ENCODE data around the gene CTNNA3. TPM values are rescaled to one million over a fixed set of nuclear protein-coding genes. Genes with fewer than 3 reads are reported as not detected.
"Not testable (repeated sequence)": the region's sequence is repeated elsewhere in the genome, so short reads cannot be mapped to it uniquely, and the experiment has no call there.

The CTNNA3 gene
- total RNA-seq, 1 donor from 2014 or later: 3.3 TPM

DNA sequence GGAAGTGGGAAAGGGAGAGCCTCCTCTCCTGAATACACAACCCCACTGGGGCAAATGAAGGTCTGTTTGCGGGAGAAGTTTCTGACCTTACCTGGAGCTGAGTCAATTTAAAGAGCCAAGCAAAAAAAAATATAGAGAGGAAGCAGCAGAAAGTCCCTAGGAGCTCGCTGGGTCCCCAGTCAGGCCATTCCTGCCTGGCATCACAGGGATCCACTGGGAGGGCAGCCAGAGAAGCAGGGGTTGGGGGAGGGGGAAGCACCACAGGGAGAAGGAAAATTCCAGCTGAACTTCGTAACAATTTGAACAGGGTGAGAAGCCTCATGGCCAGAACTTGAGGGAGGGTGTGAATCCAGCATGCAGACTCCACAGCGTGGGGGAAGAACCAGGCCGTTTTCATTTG lies 471.4 kb downstream of the CTNNA3 start:
- no peaks in the 10 kb centered on the region for H3K27me3 Mint-ChIP-seq (ENCODE audit: unreplicated experiment)
- TF ChIP-seq, protein P1, sequence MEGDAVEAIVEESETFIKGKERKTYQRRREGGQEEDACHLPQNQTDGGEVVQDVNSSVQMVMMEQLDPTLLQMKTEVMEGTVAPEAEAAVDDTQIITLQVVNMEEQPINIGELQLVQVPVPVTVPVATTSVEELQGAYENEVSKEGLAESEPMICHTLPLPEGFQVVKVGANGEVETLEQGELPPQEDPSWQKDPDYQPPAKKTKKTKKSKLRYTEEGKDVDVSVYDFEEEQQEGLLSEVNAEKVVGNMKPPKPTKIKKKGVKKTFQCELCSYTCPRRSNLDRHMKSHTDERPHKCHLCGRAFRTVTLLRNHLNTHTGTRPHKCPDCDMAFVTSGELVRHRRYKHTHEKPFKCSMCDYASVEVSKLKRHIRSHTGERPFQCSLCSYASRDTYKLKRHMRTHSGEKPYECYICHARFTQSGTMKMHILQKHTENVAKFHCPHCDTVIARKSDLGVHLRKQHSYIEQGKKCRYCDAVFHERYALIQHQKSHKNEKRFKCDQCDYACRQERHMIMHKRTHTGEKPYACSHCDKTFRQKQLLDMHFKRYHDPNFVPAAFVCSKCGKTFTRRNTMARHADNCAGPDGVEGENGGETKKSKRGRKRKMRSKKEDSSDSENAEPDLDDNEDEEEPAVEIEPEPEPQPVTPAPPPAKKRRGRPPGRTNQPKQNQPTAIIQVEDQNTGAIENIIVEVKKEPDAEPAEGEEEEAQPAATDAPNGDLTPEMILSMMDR (IDR thresholded peaks at IDR 0.05; ENCODE audit: partially characterized antibody, unreplicated experiment): no peak
- no peaks in the 10 kb centered on the region for H3K4me1 Mint-ChIP-seq (ENCODE audit: low read depth, unreplicated experiment)

DNA sequence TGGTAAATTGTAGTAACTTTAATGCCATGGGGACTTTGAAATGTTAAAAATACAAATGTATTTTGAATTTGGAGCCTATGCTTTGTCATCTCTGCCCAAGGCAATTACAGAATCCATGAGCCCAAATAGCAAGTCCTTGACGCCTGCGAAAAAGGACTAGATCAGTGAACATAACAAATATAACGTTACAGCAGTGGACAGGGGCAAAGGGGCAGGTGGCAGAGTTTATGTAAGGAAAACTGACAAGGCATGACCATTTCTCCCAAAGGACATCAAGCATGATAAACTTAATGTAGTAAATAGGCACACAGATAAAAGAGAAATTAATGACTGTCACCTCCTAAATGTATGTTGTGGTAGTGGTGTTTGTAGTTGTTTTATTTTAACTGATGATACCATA lies 473.1 kb downstream of the CTNNA3 start:
- Mint-ChIP-seq H3K27ac (ENCODE audit: unreplicated experiment) (no peak overlapping the region), H3K9me3 (ENCODE audit: unreplicated experiment) (peaks cover 5% of the 10 kb centered on the region), H3K27me3 (ENCODE audit: unreplicated experiment) (peaks cover 2% of the 10 kb centered on the region), H3K4me3 (ENCODE audit: unreplicated experiment) (no peak overlapping the region), H3K36me3 (ENCODE audit: unreplicated experiment) (peaks cover 4% of the 10 kb centered on the region), H3K4me1 (ENCODE audit: low read depth, unreplicated experiment) (no peaks in the 10 kb centered on the region)
- TF ChIP-seq, protein P1 (IDR thresholded peaks at IDR 0.05; ENCODE audit: partially characterized antibody, unreplicated experiment): no peak
- DNase-seq: no peak

More for the DNA sequence above, 471.4 kb downstream of the CTNNA3 start:
- Mint-ChIP-seq H3K4me3 (ENCODE audit: unreplicated experiment) (no peak overlapping the region), H3K27ac (ENCODE audit: unreplicated experiment) (no peak overlapping the region), H3K9me3 (ENCODE audit: unreplicated experiment) (peaks cover 6% of the 10 kb centered on the region), H3K36me3 (ENCODE audit: unreplicated experiment) (peaks cover 9% of the 10 kb centered on the region)
- no peak for DNase-seq

DNA sequence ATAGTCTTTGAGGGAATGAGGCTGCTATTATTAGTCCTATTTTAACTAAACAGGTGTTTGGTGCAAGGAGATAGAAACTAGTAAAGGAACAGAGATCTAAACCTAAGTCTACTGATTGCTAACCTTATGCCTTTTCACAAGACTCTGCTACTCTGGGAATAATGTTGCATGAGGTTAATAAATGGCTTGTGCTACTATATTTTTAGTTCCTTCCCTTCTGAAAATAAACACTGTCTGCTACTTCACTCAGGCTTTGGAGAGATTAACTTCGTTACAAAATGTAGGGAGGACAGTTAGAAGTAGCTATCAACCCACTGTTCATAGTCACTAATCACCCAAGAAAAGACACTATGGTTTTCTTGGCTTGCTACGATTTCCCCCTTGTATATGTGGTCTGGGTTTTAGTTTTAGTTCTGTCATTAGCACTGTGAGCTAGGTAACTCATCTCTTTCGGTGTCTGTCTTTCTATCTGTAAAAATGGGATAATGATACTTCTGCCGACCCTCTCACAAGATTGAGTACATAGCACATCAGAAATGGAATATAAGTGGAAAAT lies 474.0 kb downstream of the CTNNA3 start:
- TF ChIP-seq, protein P1 (IDR thresholded peaks at IDR 0.05; ENCODE audit: partially characterized antibody, unreplicated experiment): no peak
- H3K36me3 Mint-ChIP-seq (ENCODE audit: unreplicated experiment): peaks cover 4% of the 10 kb centered on the region
- no peak overlapping the region for H3K4me3 Mint-ChIP-seq (ENCODE audit: unreplicated experiment)
- no peak for DNase-seq
- H3K27me3 Mint-ChIP-seq (ENCODE audit: unreplicated experiment): peaks cover 2% of the 10 kb centered on the region
- H3K27ac Mint-ChIP-seq (ENCODE audit: unreplicated experiment): no peak overlapping the region
- no peaks in the 10 kb centered on the region for H3K4me1 Mint-ChIP-seq (ENCODE audit: low read depth, unreplicated experiment)
- peaks cover 5% of the 10 kb centered on the region for H3K9me3 Mint-ChIP-seq (ENCODE audit: unreplicated experiment)

DNA sequence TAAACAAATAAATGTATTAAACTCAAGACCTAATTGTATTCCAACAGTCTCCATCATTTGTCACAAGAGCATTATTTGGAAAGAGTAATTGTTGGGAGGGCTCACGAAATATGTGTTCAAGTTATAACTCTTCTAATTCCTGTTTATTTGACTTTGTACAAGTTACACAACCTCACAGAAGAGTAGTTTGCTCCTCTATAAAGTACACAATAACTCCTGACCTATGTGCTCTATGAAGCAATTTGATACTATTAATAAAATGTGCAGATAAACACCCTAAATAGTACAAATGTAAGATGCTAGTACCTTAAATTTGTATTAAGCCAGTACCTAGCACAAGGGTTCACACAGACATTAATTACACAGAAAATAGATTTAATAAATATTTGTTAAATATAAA lies 484.3 kb downstream of the CTNNA3 start:
- no peaks in the 10 kb centered on the region for H3K9me3 Mint-ChIP-seq (ENCODE audit: unreplicated experiment)
- no peak overlapping the region for H3K27ac Mint-ChIP-seq (ENCODE audit: unreplicated experiment)

DNA sequence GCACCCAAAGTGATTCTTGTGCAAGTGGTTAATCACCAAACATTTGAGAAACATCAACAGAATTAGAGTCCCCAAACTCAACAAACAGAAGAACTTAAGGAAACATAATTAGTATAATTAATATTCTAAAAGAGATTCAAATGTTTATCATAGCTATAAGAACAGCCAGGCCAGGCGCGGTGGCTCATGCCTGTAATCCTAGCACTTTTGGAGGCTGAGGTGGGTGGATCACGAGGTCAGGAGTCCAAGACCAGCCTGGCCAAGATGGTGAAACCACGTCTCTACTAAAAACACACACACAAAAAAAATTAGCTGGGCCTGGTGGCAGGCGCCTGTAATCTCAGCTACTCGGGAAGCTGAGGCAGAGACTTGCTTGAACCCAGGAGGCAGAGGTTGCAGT lies 488.1 kb downstream of the CTNNA3 start:
- H3K27me3 Mint-ChIP-seq (ENCODE audit: unreplicated experiment); H3K36me3 Mint-ChIP-seq (ENCODE audit: unreplicated experiment); DNase-seq; H3K4me1 Mint-ChIP-seq (ENCODE audit: low read depth, unreplicated experiment); H3K4me3 Mint-ChIP-seq (ENCODE audit: unreplicated experiment); H3K9me3 Mint-ChIP-seq (ENCODE audit: unreplicated experiment); H3K27ac Mint-ChIP-seq (ENCODE audit: unreplicated experiment): not testable (repeated sequence)

More for the DNA sequence above, 484.3 kb downstream of the CTNNA3 start:
- no peak for DNase-seq
- H3K4me3 Mint-ChIP-seq (ENCODE audit: unreplicated experiment): no peak overlapping the region
- H3K27me3 Mint-ChIP-seq (ENCODE audit: unreplicated experiment): no peaks in the 10 kb centered on the region
- no peaks in the 10 kb centered on the region for H3K36me3 Mint-ChIP-seq (ENCODE audit: unreplicated experiment)
- no peaks in the 10 kb centered on the region for H3K4me1 Mint-ChIP-seq (ENCODE audit: low read depth, unreplicated experiment)
- TF ChIP-seq, protein P1 (IDR thresholded peaks at IDR 0.05; ENCODE audit: partially characterized antibody, unreplicated experiment): no peak
